GM18870 (cell line): Measurements from ENCODE around the gene EIF4G3.
A peak's percentile ranks its signal among the peaks of the same experiment; 100 is the strongest.
"Not testable (repeated sequence)": the region's sequence is repeated elsewhere in the genome, so short reads cannot be mapped to it uniquely, and the experiment has no call there.

ENCODE experiments used
- ATAC-seq: cut with Tn5 transposase; IDR thresholded peaks from one replicate; pipeline ENCODE4 v1.9.1; 2021; ENCODE audit warnings: moderate library complexity; ENCODE audit not compliant: unreplicated experiment

EIF4G3 gene, protein sequence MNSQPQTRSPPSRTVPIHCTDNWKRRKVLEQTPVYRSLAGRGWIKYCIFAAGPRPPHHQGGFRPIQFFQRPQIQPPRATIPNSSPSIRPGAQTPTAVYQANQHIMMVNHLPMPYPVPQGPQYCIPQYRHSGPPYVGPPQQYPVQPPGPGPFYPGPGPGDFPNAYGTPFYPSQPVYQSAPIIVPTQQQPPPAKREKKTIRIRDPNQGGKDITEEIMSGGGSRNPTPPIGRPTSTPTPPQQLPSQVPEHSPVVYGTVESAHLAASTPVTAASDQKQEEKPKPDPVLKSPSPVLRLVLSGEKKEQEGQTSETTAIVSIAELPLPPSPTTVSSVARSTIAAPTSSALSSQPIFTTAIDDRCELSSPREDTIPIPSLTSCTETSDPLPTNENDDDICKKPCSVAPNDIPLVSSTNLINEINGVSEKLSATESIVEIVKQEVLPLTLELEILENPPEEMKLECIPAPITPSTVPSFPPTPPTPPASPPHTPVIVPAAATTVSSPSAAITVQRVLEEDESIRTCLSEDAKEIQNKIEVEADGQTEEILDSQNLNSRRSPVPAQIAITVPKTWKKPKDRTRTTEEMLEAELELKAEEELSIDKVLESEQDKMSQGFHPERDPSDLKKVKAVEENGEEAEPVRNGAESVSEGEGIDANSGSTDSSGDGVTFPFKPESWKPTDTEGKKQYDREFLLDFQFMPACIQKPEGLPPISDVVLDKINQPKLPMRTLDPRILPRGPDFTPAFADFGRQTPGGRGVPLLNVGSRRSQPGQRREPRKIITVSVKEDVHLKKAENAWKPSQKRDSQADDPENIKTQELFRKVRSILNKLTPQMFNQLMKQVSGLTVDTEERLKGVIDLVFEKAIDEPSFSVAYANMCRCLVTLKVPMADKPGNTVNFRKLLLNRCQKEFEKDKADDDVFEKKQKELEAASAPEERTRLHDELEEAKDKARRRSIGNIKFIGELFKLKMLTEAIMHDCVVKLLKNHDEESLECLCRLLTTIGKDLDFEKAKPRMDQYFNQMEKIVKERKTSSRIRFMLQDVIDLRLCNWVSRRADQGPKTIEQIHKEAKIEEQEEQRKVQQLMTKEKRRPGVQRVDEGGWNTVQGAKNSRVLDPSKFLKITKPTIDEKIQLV (N-terminal part only)

GRCh38 chr1:21176586-21177555 is at the start of gene EIF4G3:
EIF4G3 (minus strand) TSS chr1:21176897; CDS start chr1:21002742, 174,155 bp downstream.
- peak; percentile 94 for ATAC-seq

DNA sequence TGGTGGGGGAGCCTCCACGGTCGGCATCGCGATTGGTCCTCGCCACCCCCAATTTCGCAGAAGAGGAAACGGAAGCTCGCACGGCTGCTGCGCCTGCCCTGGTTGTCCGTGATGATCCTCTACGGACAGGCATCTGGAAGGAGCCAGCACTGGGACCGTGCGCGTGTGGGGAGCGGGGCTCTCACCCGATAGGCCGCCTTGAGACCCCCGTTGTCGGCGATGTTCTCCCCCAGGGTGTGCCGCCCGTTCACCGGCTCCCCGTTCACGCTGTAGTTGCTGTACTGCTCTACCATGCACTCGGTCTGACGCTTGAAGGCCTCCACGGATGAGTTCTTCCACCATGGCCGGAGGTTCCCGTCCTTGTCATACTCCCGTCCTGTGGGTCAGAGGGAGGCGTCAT is 48.4 kb upstream of the EIF4G3 start:
- no peak for ATAC-seq

DNA sequence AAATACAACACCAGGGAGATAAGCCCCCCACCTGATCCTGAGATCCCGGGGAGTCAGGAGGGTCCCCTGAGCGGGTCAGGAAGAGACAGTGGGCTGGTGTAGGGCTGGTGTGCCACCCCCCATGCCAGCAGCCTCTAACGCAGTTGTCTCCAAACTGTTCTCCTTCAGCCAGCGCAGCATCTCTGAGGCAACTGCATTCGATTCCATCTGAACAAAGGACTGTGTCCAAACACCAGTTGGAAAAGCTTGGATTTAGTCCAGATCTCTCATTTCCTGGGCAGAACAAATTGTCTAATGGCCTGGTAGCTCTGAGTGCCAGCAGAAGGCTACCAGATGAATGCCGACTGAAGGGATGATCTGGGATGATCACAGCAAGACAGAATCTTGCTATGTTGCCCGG is 44.1 kb upstream of the EIF4G3 start:
- no peak for ATAC-seq

GRCh38 chr1:21219674-21220073 is 43.0 kb upstream of the EIF4G3 start:
- no peak for ATAC-seq

DNA sequence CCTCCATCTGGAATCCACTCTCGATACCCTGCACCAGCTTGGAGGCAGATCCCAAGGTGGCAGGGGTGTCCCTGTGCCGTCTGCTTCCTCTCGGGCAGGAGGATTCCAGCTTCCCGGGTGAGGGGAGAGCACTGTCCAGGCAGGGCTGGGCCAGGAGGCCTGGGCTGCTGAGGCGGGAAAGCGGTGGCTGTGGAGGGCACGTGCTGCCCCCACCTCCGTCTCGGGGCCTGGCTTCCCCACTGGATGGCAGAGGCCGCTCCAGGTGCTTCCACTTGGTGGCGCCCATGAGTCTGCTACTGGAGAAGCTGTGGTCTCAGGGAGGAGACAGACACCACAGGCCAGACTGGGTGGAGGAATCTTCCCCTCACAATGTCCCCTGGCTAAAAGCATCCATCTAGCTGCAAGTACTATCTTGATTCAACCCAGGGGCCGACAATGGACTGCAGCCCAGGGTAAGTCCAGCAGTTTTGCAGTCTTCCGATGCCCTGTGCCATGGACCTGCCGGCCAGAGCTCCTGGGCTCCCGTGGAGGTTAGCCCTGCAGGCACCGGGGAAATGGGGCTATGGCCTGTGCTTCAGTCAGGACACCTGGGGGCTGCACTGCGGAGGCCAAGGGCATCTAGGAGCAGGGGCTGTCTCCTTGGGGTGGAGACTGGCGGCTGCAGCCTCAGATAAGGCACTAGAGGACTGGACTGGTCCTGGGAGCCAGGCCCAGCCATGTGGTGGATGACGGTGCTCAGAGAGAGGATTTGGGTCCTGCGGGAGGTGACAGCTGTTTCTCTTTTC is 41.3 kb upstream of the EIF4G3 start:
- no peak for ATAC-seq

DNA sequence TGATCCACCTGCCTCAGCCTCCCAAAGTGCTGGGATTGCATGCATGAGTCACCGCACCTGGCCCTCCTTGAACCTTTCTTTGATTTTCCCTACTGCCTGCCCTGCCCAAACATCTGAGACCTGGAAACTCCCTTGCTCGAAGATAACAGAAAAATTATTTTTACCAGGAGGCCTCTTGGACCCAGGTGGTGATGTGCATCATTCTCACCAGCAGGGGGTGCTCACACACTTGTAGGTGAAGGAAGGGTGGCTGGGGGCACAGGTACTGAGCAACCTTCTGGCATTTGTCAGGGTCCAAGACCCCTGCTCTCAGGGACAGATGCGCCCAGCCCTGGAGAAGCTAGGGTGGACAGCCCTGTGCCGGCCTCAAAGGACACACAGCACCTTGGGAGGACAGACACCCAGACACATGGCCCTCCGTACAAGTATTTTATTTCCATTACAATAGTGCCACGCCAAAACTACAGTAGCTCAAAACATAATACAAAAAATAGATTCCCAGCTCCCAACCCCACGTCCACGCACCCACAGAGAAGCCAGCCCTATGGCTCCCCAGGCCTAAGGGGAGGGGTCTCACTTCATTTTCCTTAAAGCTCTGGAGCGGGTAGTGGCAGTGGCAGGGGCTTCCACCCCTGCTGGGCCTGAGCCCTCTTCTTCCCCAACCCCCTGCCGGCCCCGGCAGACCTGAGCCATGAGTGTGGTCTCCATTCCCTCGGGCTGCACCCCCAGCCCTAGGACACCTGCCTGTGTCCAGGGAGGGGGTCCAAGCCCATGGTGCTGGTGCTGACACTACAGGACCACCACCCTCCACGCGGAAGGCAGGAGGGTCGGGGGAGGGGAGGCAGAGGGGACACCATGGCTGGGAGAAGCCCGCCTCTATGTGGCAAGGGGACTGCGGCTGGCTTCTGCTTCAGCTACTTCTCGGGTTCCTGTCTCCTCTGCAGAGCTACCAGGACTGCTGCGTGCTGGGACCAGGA is 40.4 kb upstream of the EIF4G3 start:
- ATAC-seq = no peak

DNA sequence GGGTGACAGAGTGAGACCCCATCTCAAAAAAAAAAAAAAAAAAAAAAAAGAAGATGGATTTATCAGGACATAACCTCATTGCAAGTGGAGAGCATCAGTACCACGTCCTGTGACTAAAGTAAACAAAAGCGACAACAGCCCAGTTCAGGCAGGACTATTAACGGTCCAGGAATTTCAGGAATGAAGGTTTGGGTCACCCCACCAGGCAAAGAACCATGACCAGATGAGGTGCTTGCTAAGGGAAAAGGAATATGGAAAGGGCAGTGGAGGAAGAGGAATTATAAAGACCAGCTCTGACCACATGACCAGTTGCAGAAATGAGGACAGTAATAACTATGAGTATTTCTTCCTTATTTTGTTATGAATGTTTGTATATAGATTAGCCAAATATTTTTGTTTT is 35.4 kb upstream of the EIF4G3 start:
- no peak for ATAC-seq

GRCh38 chr1:21208137-21208700 is 31.5 kb upstream of the EIF4G3 start:
- ATAC-seq = not testable (repeated sequence)

DNA sequence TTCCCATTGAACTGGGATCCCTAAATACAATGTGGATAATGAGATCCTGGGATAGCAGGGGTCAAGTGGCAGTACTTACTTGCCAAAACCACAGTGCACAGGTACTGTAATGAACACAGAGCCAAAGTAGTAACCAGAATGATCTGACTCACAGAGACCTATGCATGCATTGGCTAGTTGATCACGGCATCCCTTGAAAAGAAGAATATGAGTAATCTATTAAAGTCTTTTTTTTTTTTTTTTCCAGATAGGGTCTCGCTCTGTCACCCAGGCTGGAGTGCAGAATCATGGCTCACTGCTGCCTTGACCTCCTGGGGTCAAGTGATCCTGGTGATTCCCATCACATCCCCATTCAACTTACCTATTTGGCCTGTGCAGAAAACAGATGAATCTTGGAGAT is 29.4 kb upstream of the EIF4G3 start:
- ATAC-seq = no peak

DNA sequence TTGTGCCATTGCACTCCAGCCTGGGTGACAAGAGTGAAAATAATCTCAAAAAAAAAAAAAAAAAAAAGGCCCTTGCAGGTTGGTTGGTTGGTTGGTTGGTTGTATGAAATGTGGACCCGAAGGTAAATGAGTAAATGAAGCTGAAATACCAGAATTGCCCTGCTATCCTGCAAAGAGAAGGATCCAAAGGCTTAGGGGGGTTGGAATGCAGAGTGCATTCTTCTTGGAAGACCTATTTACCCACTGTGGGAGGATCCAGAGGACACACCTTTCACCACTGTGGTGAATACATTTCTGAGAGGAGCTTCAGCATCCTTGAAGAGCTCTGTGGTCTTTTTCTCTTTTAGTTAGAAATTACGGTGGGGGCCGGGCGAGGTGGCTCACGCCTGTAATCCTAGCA is 28.7 kb upstream of the EIF4G3 start:
- ATAC-seq = no peak

DNA sequence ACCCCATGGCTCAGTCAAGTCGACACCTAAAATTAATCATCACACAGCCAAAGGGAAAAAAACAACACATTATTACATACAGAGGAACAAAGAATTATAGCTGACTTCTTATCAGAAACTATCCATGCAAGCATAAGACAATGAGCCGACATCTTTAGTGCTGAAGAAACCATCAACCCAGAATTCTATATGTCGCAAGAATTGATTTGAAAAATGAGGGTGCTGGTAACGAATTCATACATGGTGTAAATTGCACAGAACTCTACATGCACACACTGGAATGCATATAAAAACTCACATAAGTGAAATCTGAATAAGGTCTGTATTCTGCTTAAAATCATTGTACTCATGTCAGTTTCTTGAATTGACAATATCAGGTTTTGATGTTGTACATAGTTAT is 25.0 kb upstream of the EIF4G3 start:
- ATAC-seq = no peak

DNA sequence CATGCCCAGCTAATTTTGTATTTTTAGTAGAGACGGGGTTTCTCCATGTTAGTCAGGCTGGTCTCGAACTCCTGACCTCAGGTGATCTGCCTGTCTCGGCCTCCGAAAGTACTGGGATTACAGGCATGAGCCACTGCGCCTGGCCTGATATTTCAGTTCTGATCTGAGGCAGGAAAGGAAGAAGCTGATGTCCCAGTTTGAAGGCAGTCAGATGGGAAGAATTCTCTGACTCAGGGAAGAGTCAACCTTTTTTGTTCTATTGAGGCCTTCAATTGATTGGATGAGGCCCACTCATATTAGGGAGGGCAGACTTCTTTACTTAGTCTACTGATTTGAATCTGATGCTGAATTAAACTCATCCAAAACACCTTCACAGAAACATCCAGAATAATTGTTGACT is 24.5 kb upstream of the EIF4G3 start:
- not testable (repeated sequence) for ATAC-seq

GRCh38 chr1:21200767-21201166 is 24.1 kb upstream of the EIF4G3 start:
- no peak for ATAC-seq

DNA sequence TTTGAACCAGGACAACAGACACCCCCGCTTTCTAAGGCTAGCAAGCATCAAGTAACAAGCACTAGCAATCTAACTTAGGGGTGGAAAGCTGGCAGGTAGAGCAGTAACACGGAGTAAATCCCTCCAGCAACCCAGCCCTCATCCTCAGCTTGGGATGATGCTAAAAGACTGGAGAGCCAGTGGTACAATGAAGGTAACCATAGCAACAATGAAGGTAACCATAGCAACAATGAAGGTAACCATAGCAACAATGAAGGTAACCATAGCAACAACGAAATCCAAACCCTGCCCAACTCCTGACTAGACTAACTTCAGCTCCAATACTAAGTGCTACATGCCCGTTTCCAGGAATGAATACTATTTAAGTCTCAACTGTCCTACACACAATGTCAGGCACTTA is 22.2 kb upstream of the EIF4G3 start:
- no peak for ATAC-seq

DNA sequence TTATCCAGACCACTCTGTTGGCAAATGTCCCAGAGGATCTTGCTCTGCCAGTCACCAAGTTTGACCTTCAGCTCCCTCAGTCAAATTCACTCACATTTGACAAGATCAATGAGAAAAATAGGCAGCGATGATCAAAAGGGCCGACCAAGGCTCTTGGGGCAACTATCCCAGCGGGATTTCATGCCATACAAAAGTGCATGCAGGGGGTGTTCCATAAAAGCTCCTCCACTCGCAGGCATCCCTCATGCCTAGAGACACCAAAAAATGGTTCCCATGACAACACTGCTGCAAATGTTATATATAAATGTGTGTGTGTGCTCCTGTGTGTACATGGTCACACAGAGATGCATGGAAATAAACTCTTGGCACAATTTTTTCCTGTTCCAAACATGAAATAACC is 16.2 kb upstream of the EIF4G3 start:
- ATAC-seq = no peak

GRCh38 chr1:21192284-21192683 is 15.6 kb upstream of the EIF4G3 start:
- no peak for ATAC-seq

- ATAC-seq = not testable (repeated sequence)
Observed at GRCh38 chr1:21190771-21191170, 14.1 kb upstream of the EIF4G3 start.

- no peak for ATAC-seq
Observed at GRCh38 chr1:21189906-21190500, 13.3 kb upstream of the EIF4G3 start.
